SK-N-SH (cell line): ENCODE data around the gene RIC8B. TPM values are rescaled to one million over a fixed set of nuclear protein-coding genes. Genes with fewer than 3 reads are reported as not detected.

Source experiments
- CTCF ChIA-PET: fragments of 300-600, 350-600 bp; formaldehyde crosslinking; extraction: SDS; loops from one replicate; lab custom pipeline; 2021; lab: Yijun Ruan, JAX
- POLR2A ChIA-PET: fragments of 350-600 bp; sonication (Branson Sonifier 250); formaldehyde crosslinking; extraction: SDS; loops from one replicate; lab custom pipeline; 2020; ENCODE audit warnings: antibody characterized with exemption, inconsistent platforms; lab: Yijun Ruan, JAX
- DNase-seq: peaks from one replicate; pipeline ENCODE4 v3.0.0; 2012
- H2AFZ ChIP-seq: fragments of 200-600 bp; sonication (generic); 2 replicates; pipeline ENCODE4 v1.8.1; 2016; ENCODE audit warnings: antibody characterized with exemption, mild to moderate bottlenecking, low read depth
- H3F3A ChIP-seq: fragments of 200-600 bp; sonication (generic); replicated peaks from 2 replicates; pipeline ENCODE3; 2016; ENCODE audit warnings: antibody characterized with exemption, mild to moderate bottlenecking; ENCODE audit not compliant: insufficient read depth
- H3K27ac ChIP-seq, 2 experiments: fragments of 200-500 bp in 1 of 2; fragments of 200-600 bp in 1 of 2; sonication (Bioruptor generic) in 1 of 2; sonication (generic), shearing (Covaris generic) in 1 of 2; 2 replicates each; pipeline versions ENCODE4 v1.5.1 to v1.6.1; 2014 to 2016; ENCODE audit warnings: low read depth in 2 of 2, inconsistent platforms in 1 of 2, low read length in 1 of 2, mild to moderate bottlenecking in 1 of 2, mixed read lengths in 1 of 2
- H3K27me3 ChIP-seq: fragments of 200-600 bp; sonication (generic), shearing (Covaris generic); 2 replicates; pipeline ENCODE4 v1.6.1; 2016; ENCODE audit warnings: mixed run types; ENCODE audit not compliant: insufficient read depth
- H3K36me3 ChIP-seq, 2 experiments: fragments of 200-500 bp in 1 of 2; fragments of 200-600 bp in 1 of 2; sonication (Bioruptor generic) in 1 of 2; sonication (generic) in 1 of 2; replicated peaks in 1 of 2; 2 replicates each; pipeline versions ENCODE3 to v1.5.1; 2014 to 2016; ENCODE audit warnings: low read length in 1 of 2, mild to moderate bottlenecking in 1 of 2; ENCODE audit not compliant: insufficient read depth in 2 of 2, control insufficient read depth in 1 of 2
- H3K4me1 ChIP-seq, 2 experiments: fragments of 200-500 bp in 1 of 2; fragments of 200-600 bp in 1 of 2; sonication (Bioruptor generic) in 1 of 2; sonication (generic), shearing (Covaris generic) in 1 of 2; 2 replicates each; pipeline versions ENCODE4 v1.5.1 to v1.6.1; 2014 to 2016; ENCODE audit warnings: low read depth in 1 of 2, low read length in 1 of 2, mixed run types in 1 of 2; ENCODE audit not compliant: insufficient read depth in 2 of 2, control insufficient read depth in 1 of 2
- H3K4me2 ChIP-seq: fragments of 200-600 bp; sonication (generic), shearing (Covaris generic); 2 replicates; pipeline ENCODE4 v1.6.1; 2017; ENCODE audit warnings: mixed run types
- H3K4me3 ChIP-seq, 2 experiments: fragments of 200-500 bp in 1 of 2; fragments of 200-600 bp in 1 of 2; sonication (Bioruptor generic) in 1 of 2; sonication (generic), shearing (Covaris generic) in 1 of 2; 2 replicates each; pipeline versions ENCODE4 v1.5.1 to v1.8.1; 2014 to 2016; ENCODE audit warnings: low read depth in 2 of 2, inconsistent platforms in 1 of 2, low read length in 1 of 2, mild to moderate bottlenecking in 1 of 2, mixed read lengths in 1 of 2, moderate library complexity in 1 of 2
- H3K79me2 ChIP-seq: fragments of 200-600 bp; sonication (generic); 2 replicates; pipeline ENCODE4 v1.8.1; 2017; ENCODE audit warnings: mild to moderate bottlenecking; ENCODE audit not compliant: insufficient read depth
- H3K9ac ChIP-seq: fragments of 200-600 bp; sonication (generic); 2 replicates; pipeline ENCODE4 v1.6.1; 2017; ENCODE audit warnings: mixed run types
- H3K9me2 ChIP-seq: fragments of 200-600 bp; sonication (generic); 2 replicates; pipeline ENCODE4 v1.6.1; 2017; ENCODE audit warnings: mixed run types
- H3K9me3 ChIP-seq: fragments of 200-600 bp; sonication (generic); 2 replicates; pipeline ENCODE4 v1.6.1; 2017; ENCODE audit warnings: mixed run types, mild to moderate bottlenecking, moderate library complexity
- H4K20me1 ChIP-seq: fragments of 200-600 bp; sonication (generic); 2 replicates; pipeline ENCODE4 v1.6.1; 2017; ENCODE audit warnings: mild to moderate bottlenecking, mixed run types; ENCODE audit not compliant: insufficient read depth
- CTCF ChIP-seq: fragments of 200-600 bp; sonication (generic); IDR thresholded peaks from 2 replicates; pipeline ENCODE4 v1.6.1; 2017; ENCODE audit warnings: antibody characterized with exemption, mild to moderate bottlenecking, moderate library complexity
- EZH2phosphoT487 ChIP-seq: fragments of 200-600 bp; sonication (generic); IDR thresholded peaks from 2 replicates; pipeline ENCODE4 v1.6.1; 2017; ENCODE audit warnings: low read depth, mixed run types, mild to moderate bottlenecking, antibody characterized with exemption, moderate library complexity, borderline replicate concordance
- FOXM1 ChIP-seq: IDR thresholded peaks from 2 replicates; pipeline ENCODE4 v1.4.0; 2012; ENCODE audit warnings: low read depth, mild to moderate bottlenecking
- JUND ChIP-seq: IDR thresholded peaks from 2 replicates; pipeline ENCODE4 v1.4.0; 2012
- MAX ChIP-seq: IDR thresholded peaks from 2 replicates; pipeline ENCODE4 v1.4.0; 2012; ENCODE audit warnings: low read depth
- MEF2A ChIP-seq: IDR thresholded peaks from 2 replicates; pipeline ENCODE4 v1.4.0; 2012; ENCODE audit warnings: low read depth, borderline replicate concordance
- PBX3 ChIP-seq: IDR thresholded peaks from 2 replicates; pipeline ENCODE4; 2012
- RAD21 ChIP-seq: IDR thresholded peaks from 2 replicates; pipeline ENCODE4 v1.6.1; 2012; ENCODE audit warnings: mild to moderate bottlenecking, low read length
- RCOR1 ChIP-seq: fragments of 150-350 bp; IDR thresholded peaks from 2 replicates; pipeline ENCODE4 v1.6.1; 2017; ENCODE audit warnings: antibody characterized with exemption, low read length
- REST ChIP-seq: IDR thresholded peaks from 2 replicates; pipeline ENCODE4 v1.6.1; 2012; ENCODE audit warnings: mild to moderate bottlenecking, low read depth, low read length, moderate library complexity
- RFX5 ChIP-seq: IDR thresholded peaks from 2 replicates; pipeline ENCODE4 v1.6.1; 2012; ENCODE audit warnings: mild to moderate bottlenecking, improper control_type of control experiment, low read length
- RXRA ChIP-seq: IDR thresholded peaks from 2 replicates; pipeline ENCODE4 v1.4.0; 2012; ENCODE audit warnings: low read depth, mild to moderate bottlenecking, borderline replicate concordance
- SIN3A ChIP-seq: IDR thresholded peaks from 2 replicates; pipeline ENCODE4 v1.6.1; 2012; ENCODE audit warnings: low read depth, mild to moderate bottlenecking, low read length, moderate library complexity, borderline replicate concordance
- TEAD4 ChIP-seq: IDR thresholded peaks from 2 replicates; pipeline ENCODE4 v1.4.0; 2012; ENCODE audit warnings: mild to moderate bottlenecking, borderline replicate concordance; ENCODE audit not compliant: insufficient read depth
- USF1 ChIP-seq: IDR thresholded peaks from 2 replicates; pipeline ENCODE4 v1.4.0; 2012; ENCODE audit warnings: low read depth, borderline replicate concordance
- USF2 ChIP-seq: fragments of 150-350 bp; IDR thresholded peaks from 2 replicates; pipeline ENCODE4 v1.6.1; 2017; ENCODE audit warnings: antibody characterized with exemption, low read length, low read depth, borderline replicate concordance
- YY1 ChIP-seq: IDR thresholded peaks from 2 replicates; pipeline ENCODE4 v1.4.0; 2012; ENCODE audit warnings: low read depth, mild to moderate bottlenecking
- WGBS: methylation state at CpG from one replicate; pipeline ENCODE4 v1.1.6; 2017; ENCODE audit warnings: low lambda C conversion rate; 5-methylcytosine and 5-hydroxymethylcytosine counted together
- polyA plus RNA-seq, 3 experiments: library from polyadenylated mRNA; depleted of rRNA; stranded (reverse); fragments of >200 nt; gene quantifications; 2 replicates each; pipeline ENCODE4 v1.2.3, GENCODE V29; 2012

The RIC8B gene
- polyA plus RNA-seq, 1 of the 3 experiments (the other 2 are of a cell fraction), result 6.2 TPM

- Histone ChIP-seq H3K27ac (no peak overlapping the region), H3K36me3 (no peaks in the 10 kb centered on the region), H3K27me3 (no peaks in the 10 kb centered on the region), H3K79me2 (no peaks in the 10 kb centered on the region), H3K4me2 (no peak overlapping the region), H3K4me3 (no peak overlapping the region), H3K9me2 (no peaks in the 10 kb centered on the region), H2AFZ (no peak overlapping the region), H3K9ac (no peak overlapping the region), H4K20me1 (no peaks in the 10 kb centered on the region), H3K9me3 (no peaks in the 10 kb centered on the region), H3K4me1 (peaks cover 0 to 9% of the 10 kb centered on the region in 2 experiments; a peak in 3 of 4 replicates), H3F3A (no peaks in the 10 kb centered on the region)
- TF ChIP-seq FOXM1, result no peak
- TF ChIP-seq YY1, result no peak
- no peak for TF ChIP-seq RCOR1
- no peak for TF ChIP-seq PBX3
- TF ChIP-seq USF2, result no peak
- no peak for TF ChIP-seq RFX5
- no peak for TF ChIP-seq EZH2phosphoT487
- TF ChIP-seq SIN3A, result no peak
- no peak for TF ChIP-seq CTCF
- TF ChIP-seq USF1, result no peak
- TF ChIP-seq RXRA, result no peak
- no peak for TF ChIP-seq RAD21
- no peak for TF ChIP-seq JUND
- ChIA-PET POLR2A (no interaction called here), CTCF (interaction anchor here (1.6 kb wide), 1 partner anchor 154 kb away, joined by 4 read pairs; no protein-coding TSS in a partner anchor)
- DNase-seq, result no peak
- 89% methylated on average over 3 of the region's 3 CpGs for WGBS
These were observed 9.7 kb upstream of the RIC8B start for GRCh38 chr12:106764738-106765137.

- no peaks in the 10 kb centered on the region for H3K9me3 ChIP-seq
- no peak for TF ChIP-seq MAX
- no peak for TF ChIP-seq RAD21
- no peak for TF ChIP-seq TEAD4
- no peak for TF ChIP-seq RCOR1
- TF ChIP-seq REST, result no peak
- TF ChIP-seq MEF2A, result no peak
- TF ChIP-seq PBX3, result no peak
- TF ChIP-seq FOXM1, result no peak
- H3K27me3 ChIP-seq, result no peaks in the 10 kb centered on the region
- no peak overlapping the region for H3K4me3 ChIP-seq
- DNase-seq, result no peak
- H3K79me2 ChIP-seq, result no peaks in the 10 kb centered on the region
- no peak overlapping the region for H3K9ac ChIP-seq
- no peak overlapping the region for H3K27ac ChIP-seq
- H2AFZ ChIP-seq, result no peak overlapping the region
- peaks cover 0 to 3% of the 10 kb centered on the region in 2 experiments; a peak in 2 of 4 replicates for H3K4me1 ChIP-seq
- POLR2A ChIA-PET, result no interaction called here
- no peaks in the 10 kb centered on the region for H3K9me2 ChIP-seq
- H4K20me1 ChIP-seq, result no peaks in the 10 kb centered on the region
- no peaks in the 10 kb centered on the region for H3K36me3 ChIP-seq
- no peak overlapping the region for H3K4me2 ChIP-seq
- 86% methylated on average over 8 of the region's 8 CpGs for WGBS
- CTCF ChIA-PET, result interaction anchor here (1.0 to 1.6 kb wide), 2 partner anchors 37 to 153 kb away, joined by 4 read pairs; no protein-coding TSS in a partner anchor
- peaks cover 4% of the 10 kb centered on the region for H3F3A ChIP-seq
These were observed 8.1 kb upstream of the RIC8B start for GRCh38 chr12:106766393-106766826.
